Stimulated activated CD8-positive, alpha-beta memory T cell treated with anti-CD3 and anti-CD28 coated beads, Interleukin-7, amount 100 ng/mL, for 1 hour (primary cell): ENCODE measurements around the gene NAT14.

Source experiments
- DNase-seq, 2 donors: peaks; one replicate each; pipeline ENCODE4 v3.0.0-alpha.2; 2020; ENCODE audit warnings: low read depth in 2 of 2

NAT14 gene

DNA sequence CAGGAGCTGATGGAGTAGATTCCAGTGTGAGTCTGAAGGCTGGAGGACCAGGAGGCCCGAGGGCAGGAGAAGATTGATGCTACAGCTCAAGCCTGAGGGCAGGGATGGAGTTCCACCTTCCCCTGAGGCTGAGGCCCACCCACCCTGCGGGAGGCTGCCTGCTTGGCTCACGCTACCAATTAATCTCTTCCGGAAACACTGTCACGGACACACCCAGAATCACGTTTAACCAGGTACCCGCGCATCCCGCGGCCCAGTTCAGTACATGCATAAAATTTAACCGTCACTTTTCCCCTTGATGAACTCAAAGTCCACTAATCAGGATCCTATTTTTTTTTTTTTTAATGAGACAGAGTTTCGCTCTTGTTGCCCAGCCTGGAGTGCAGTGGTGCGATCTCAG lies 13.7 kb upstream of the NAT14 start:
- DNase-seq = no peak

DNA sequence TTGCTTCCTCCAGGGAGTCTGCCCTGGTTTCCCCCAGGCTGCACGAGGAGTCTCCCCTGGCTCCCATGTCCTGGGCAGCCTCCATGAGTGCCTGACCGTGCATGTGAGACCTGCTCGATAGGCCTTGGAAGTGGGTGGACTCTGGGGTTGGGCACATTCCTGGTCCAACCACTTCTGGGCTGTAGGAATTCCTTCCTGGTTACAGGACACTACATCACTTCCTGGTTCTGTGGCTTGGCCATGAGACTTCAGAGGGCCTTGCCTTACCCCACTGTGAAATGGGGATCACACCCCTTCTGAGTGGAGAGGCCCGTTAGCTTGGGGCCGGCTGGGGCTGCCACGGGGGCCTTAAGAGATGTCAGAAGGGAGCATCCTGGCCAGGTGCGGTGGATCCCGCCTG lies 12.5 kb upstream of the NAT14 start:
- DNase-seq = no peak

DNA sequence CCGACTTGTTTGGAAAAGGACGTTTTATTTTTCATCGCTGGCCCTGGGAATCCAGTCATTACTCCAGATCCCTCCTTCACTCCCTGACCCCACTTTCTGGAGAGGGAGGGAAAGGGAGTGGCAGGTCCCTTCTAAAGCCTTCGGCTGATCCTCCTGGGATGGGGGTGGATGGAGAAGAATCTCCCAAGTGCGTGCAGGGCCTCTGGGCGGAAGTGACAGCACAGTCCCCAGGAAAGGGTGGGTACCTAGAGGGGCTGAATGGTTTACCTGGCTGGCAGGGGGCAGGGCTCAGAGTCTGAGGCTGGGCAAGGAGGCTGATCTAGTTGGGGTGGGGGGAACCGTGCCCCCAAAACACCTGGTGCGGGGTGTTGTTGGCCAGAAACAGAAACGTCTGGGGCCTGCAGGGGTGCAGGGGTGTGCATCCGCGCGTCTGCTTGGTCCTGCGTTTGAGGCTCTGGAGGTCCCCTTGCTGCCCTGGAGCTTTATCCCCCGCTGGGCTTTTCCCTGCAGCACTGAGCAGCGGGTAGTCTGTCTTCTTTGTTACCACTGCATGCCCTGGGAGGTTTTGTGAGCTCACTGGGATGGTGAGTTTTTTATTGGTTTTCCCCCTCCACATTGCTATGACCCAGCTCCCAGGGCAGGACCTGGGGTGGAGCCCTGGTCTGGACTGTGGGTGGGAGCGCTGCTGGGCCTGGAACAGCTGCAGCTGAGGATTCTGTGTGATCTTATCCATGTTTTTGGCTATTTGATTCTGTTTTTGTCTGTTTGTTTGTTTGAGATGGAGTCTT lies 11.6 kb upstream of the NAT14 start:
- DNase-seq = no peak

DNA sequence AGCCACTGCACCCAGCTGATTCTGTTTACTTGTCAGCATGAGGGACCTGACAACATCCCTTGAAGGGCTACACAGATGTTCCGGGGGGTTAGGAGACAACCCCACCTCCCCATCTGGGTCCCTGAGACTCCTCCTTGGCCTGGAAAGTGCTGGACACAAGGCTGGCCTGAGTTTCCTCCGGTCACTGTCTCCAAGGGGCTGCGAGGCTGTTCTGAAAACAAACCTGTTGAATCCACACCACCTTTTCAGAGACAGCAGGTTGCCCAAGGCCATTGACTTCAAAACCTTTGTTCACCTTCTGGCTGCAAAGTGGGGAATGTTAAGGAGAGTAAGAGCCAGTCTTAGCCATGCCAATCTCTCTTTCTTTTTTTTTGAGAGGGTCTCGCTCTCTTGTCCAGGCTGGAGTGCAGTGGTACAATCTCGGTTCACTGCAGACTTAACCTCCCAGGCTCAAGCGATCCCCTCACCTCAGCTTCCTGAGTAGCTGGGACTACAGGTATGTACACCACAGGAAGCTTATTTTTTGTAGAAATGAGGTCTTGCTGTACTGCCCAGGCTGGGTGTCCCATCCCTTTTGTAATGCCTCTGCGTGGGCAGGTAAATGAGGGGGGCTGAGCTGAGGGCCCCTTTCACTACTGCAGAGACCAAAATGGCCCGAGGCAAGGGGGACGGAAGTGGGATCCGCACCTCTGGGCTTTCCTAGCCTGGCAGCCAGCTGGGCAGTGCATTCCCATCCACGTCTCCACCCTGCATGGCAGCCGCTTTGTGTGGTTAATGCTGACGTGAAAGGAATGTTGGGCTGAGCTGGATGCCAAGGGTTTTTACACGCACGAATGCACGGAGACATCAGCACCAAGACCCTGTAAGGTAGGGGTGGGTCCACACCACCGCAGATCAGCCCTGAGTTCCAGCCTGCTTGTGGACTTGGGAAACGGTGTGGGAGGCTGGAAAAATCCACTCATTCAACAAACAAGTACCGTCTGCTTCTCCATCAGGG lies 10.4 kb upstream of the NAT14 start:
- no peak for DNase-seq

DNA sequence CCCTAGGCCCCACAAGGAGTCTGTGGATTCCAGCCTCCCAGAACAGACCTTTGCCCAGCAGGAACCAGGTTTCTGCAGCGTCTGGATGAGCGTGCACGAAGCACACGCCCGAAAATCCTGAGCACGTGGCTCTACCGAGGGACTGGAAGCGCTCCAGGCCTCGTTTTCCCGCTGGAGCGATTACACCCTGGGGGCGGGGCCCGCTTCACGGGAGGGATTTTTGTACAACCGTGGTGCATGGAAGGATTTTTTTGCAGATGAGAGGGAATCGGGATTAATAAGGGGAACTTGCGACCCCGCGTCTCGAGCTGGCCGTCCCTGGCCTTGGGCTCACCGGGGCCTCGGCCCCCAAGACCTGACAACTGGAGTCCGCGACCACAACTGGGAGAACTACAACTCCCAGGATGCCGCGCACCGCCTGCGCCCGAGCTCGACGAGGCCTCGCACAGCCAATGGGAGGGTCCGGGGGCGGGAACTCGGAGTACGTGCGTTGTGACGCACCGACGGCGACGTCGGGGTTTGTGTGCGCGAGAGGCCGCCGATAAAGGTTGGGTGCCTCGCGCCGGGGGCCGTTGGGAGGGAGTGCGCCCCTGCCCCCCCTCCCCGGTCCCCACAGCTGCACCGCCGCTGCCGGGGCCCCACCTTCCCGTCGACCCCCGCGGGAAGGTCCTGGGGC lies 8.8 kb upstream of the NAT14 start, which contains the start of gene ZNF628:
ZNF628 (plus strand) TSS at position 518 of the 676 bp plus-strand sequence. CDS start 3,294 bp downstream, outside the sequence.
- peak; percentile 93 to 96 for DNase-seq

DNA sequence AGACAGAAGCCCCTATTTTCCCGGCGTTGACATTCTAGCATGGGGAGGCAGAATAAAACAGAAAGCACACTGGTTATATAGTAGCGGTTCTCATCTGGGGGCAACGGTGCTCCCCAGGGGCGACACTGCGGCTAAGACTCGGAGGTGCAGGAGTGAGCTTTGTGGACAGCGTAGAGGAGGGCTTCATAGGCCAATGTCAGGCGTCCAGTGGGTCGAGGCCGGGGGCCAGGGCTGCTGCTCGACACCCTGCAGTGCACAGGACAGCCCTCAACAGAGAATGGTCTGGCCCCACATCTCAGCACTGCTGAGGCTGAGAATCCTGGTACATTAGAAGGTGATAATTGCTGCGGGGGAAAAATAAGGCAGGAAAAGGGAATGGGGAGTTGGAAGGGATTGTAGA lies 7.1 kb upstream of the NAT14 start:
- DNase-seq = no peak

DNA sequence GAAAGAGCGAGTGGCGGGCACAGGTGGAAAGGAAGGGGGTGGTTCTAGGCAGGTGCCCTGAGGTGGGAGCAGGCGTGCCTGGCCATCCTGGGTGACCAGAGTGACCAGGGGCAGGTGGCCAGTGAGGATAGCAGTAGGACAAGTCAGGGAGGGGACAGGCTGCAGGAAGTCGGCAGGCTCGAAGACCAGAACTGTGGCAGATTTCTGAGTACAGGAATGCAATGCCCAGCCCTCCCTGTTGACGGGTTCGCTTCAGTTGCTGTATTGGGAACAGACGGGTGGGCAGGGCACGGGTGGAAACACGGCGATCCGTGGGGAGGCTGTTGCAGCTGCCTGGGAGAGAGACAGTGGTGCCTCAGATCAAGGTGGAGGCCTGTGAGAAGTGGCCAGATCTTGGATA lies 6.6 kb upstream of the NAT14 start:
- DNase-seq = no peak

DNA sequence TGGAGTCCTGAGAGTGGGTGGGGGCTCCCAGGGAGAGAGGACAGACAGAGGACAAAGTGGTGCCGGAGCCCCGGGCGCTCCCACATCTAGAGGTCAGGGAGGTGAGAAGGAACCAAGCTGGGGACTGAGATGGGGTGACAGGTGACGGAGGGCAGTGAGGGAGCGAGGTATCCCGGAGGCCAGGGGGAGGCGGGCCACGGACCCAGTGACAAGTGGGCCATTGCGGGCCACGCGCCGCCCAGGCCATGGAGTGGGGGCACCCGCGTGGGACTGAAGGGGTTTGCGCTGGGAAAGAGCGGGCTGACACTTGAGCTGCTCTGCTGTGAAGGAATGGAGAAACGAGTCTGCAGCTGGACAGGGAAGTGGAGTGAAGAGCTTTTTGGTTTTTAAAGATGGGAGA lies 5.9 kb upstream of the NAT14 start:
- no peak for DNase-seq

DNA sequence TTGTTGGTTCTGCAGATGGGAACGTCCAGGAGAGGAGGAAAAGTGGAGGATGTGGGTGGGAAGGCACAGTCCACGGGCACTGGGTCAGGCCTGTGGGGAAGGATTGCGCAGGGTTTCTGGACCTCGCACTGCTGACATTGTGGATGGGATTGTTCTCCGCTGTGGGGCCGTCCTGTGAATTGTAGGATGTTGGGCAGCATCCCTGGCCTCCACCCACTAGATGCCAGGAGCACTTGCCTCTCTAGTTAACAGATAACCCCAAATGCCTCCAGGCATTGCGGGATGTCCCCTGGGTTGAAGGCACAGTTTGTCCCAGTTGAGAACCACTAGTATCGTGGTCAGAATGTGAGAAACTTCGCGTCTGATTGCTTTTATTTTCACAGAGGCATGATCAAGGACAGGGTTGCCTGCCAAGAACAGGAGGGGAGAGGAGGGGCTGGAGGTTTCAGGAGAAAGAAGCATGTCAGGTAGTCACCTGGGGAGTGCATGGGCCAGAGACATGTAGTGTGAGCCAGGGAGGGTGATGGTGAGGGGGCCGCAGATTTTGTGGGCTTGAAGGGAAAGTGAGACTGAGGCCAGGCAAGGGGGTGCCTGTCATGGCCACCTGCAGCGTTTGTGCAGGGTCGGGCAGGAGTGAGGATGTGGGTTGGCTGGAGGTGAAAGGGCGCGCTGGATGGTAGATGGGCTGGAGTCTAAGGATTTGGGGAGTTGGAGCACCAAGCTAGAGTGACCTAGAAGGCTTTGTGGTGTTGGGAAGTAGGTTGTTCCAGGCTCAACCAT lies 5.3 kb upstream of the NAT14 start:
- DNase-seq = no peak

DNA sequence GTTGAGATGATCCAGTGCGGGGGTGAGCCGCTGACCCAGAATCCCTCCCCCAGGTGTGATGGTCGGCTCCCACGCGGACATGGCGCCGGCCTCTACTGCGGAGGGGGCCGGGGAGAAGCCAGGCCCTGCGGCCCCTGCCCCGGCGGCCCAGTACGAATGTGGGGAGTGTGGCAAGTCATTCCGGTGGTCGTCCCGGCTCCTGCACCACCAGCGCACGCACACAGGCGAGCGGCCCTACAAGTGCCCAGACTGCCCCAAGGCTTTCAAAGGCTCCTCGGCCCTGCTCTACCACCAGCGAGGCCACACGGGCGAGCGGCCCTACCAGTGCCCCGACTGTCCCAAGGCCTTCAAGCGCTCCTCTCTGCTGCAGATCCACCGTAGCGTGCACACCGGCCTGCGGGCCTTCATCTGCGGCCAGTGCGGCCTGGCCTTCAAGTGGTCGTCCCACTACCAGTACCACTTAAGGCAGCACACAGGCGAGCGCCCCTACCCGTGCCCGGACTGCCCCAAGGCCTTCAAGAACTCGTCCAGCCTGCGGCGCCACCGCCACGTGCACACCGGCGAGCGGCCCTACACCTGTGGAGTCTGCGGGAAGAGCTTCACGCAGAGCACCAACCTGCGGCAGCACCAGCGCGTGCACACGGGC lies 3.7 kb upstream of the NAT14 start:
- no peak for DNase-seq

DNA sequence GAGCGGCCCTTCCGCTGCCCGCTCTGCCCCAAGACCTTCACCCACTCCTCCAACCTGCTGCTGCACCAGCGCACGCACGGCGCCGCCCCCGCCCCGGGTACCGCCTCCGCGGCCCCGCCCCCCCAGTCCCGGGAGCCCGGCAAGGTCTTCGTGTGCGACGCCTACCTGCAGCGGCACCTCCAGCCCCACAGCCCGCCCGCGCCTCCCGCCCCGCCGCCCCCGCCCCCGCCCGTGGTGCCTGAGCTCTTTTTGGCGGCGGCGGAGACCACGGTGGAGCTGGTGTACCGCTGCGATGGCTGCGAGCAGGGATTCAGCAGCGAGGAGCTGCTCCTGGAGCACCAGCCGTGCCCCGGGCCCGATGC lies 3.2 kb upstream of the NAT14 start:
- DNase-seq = no peak

DNA sequence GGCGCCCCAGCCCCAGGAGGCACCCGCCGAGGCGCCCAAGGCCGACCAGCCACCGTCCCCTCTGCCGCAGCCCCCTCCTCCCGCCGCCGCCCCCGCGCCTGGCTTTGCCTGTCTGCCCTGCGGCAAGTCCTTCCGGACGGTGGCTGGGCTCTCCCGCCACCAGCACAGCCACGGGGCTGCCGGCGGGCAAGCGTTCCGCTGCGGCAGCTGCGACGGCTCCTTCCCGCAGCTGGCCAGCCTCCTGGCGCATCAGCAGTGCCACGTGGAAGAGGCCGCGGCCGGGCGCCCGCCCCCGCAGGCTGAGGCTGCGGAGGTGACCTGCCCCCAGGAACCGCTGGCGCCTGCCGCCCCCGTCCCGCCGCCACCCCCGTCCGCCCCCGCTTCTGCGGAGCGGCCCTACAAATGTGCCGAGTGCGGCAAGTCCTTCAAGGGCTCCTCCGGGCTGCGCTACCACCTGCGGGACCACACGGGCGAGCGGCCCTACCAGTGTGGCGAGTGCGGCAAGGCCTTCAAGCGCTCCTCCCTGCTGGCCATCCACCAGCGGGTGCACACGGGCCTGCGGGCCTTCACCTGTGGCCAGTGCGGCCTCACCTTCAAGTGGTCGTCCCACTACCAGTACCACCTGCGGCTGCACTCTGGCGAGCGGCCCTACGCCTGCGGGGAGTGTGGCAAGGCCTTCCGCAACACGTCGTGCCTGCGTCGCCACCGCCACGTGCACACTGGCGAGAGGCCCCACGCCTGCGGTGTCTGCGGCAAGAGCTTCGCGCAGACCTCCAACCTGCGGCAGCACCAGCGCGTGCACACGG lies 2.6 kb upstream of the NAT14 start:
- DNase-seq = no peak

DNA sequence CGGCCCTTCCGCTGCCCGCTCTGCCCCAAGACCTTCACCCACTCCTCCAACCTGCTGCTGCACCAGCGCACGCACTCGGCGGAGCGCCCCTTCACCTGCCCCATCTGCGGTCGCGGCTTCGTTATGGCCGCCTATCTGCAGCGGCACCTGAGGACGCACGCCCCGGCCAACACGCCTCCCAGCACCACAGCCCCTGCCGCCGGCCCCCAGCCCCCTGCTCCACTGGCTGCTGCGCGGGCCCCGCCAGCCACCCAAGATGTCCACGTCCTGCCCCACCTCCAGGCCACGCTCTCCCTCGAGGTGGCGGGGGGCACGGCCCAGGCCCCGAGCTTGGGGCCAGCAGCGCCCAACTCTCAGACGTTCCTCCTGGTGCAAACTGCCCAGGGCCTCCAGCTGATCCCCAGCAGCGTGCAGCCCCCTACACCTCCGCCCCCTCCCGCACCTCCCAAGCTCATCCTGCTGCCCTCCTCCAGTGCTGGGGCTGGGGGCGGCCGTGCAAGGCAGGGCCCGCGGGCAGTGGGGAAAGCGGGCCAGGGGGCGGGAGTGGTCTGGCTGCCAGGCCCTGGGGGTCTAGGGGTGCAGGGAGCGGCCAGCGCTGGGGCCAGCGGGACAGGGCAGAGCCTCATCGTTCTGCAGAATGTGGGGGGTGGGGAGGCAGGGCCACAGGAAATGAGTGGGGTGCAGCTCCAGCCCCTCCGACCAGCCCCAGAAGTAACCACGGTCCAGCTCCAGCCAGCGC lies 1.9 kb upstream of the NAT14 start:
- no peak for DNase-seq

DNA sequence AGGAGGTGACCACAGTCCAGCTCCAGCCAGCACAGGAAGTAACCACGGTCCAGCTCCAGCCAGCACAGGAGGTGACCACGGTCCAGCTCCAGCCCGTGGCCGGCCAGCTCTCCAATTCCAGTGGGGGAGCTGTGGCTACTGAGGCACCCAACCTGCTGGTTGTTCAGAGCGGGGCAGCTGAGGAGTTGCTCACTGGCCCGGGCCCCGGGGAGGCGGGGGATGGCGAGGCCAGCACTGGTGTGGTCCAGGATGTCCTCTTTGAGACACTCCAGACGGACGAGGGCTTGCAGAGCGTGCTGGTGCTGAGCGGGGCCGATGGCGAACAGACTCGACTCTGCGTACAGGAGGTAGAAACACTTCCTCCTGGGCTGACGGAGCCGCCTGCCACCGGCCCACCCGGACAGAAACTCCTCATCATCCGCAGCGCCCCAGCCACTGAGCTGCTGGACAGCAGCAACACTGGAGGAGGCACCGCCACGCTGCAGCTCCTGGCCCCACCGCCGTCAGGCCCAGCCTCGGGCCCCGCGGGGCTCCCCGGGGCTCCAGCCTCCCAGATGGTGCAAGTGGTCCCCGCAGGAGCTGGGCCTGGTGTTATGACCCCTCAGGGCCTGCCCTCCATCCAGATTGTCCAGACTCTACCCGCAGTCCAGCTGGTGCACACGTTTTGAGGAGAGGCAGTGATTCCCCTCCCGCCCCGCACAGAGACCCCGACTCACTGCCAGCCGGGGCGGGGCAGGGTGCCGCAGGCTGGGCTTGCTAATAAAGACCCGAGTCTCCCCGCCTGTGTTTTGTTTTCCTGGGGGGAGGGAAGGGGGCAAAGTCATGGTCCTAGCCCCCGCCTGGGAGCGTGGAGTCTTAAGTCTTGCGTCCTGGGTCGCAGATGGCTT lies 1.0 kb upstream of the NAT14 start:
- no peak for DNase-seq

DNA sequence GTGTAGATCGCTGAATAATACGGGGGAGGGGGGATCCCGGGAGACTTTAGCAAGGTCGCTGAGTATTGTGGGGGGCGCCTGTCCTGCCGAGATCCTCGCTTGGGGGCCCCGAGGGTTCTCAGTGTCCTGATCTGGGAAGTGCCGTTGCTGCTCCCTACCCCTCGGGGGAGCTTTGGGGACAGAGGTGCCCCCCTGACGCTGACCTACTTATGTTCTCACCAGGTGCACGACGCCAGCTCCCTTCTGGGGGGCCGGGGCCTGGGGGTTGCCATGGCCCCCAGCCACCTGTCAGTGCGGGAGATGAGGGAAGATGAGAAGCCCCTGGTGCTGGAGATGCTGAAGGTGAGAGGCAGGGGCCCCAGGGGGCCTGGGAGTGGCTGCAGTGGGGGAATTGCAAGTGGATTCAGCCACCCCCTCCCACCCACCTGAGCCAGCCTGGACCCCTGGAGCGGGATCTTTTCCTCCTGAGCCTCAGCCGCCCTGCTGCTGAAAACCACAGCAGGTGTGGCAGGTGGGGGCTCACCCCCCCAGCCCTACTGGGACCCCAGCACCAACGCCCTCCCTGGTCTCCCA lies 537 bp downstream of the NAT14 start:
- no peak for DNase-seq

DNA sequence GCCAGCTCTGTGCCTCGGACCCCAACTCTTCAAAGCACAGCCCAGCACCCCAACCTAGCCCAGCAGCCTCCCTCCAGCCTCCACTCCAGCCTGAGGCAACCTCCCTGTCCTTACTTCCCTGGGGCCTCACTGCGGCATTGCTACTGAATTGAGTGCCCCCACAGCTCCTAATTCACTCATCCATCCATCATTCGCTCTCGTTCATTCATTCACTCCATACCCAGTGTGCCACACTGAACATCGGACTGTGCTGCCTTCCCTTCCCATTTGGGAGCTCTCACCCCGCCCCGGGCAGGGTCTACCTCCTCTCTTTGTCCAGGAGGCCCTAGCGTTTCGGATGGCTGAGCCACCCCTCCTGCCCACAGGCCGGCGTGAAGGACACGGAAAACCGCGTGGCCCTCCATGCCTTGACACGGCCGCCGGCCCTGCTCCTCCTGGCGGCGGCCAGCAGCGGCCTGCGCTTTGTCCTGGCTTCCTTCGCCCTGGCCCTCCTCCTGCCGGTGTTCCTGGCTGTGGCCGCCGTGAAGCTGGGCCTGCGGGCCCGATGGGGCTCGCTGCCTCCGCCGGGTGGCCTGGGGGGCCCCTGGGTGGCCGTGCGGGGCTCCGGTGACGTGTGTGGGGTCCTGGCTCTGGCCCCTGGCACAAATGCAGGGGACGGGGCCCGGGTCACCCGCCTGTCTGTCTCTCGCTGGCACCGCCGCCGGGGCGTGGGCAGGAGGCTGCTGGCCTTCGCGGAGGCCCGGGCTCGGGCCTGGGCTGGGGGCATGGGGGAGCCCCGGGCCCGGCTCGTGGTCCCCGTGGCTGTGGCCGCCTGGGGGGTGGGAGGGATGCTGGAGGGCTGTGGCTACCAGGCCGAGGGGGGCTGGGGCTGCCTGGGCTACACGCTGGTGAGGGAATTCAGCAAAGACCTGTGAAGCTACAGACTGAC lies 1.3 kb downstream of the NAT14 start:
- DNase-seq = no peak
